ENCODE measurements around the gene EXTL1.

Gene EXTL1

DNA sequence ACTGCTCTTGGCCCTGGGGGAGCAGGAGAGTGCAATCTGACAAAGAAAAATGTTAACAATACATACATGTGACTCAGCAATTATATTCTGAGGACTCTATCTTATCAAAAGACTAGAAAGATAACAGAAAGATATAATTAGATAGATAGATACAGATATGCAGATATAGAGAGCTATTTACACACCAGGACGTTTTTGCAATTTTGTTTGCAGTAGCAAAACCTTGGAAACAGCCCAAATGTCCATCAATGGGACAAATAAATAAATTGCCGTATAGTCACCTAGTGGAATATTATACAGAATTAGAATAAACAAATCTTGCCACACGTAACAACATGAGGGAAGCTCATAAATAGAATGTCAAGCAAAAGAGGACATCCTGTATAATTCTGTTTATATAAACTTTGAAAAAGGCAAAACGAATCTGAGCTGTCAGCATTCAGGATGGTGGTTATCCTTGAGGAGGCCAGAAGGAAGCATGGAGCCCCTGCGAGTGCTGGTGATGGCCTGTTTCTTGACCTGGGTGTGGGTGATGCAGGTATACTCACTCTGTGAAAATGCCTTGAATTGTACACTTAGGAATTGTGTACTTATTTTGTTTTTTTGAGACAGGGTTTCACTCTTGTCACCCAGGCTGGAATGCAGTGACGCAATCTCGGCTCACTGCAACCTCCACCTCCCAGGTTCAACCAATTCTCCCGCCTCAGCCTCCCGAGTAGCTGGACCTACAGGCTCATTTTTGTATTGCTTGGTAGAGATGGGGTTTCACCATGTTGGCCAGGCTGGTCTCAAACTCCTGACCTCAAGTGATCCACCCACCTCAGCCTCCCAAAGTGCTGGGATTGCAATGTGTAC is 58.6 kb downstream of the EXTL1 start:
- WGBS: 86% methylated on average over 4 of the region's 9 CpGs
- no peak overlapping the region for H3K9ac ChIP-seq (ENCODE audit: low read depth, low read length)

DNA sequence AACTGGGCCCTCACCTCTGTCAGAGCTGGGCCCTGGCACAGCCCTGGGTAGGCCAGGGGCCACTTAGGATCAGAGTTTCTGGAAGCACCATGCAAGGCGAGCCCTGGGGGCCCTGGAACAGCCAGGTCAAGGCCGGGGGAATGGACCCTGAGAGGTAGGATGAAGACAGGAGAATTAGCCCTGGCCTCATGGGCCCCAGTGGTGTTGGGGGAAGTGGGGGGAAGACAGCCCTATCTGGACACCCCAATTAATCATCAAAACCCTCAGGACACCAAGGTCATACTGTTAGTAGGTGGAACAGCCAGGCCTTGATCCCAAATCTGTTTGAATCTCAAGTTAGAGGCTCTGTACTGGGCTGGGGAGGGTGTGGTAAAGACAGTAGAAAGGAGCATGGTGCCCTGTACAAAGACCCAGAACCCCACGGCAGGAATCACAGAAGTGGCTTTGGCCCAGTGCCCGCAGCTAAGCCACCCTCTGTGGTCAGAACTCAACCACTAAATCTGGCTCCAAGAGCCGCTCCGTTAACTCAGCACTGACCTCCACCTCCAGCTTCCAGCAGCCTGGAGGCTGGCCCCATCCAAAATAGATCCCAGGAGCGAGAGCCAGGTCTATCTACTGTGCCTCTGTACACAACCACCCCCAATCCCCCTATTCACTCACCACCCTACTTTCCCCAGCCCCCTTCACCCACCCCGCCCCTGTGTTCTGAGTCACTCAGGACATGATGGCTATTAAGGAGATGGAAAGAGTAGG is 59.9 kb downstream of the EXTL1 start:
- Histone ChIP-seq H3K4me3 (ENCODE audit: low read length) (no peak overlapping the region), H3K9me3 (ENCODE audit: insufficient read depth, low read depth, low read length) (no peaks in the 10 kb centered on the region), H3K27ac (ENCODE audit: low read depth, low read length) (no peak overlapping the region), H3K4me1 (ENCODE audit: insufficient read depth, low read length) (peaks cover 7% of the 10 kb centered on the region), H3K9ac (ENCODE audit: low read depth, low read length) (no peak overlapping the region), H3K36me3 (ENCODE audit: insufficient read depth, low read length) (no peaks in the 10 kb centered on the region), H3K27me3 (ENCODE audit: insufficient read depth, low read length) (peaks cover 13% of the 10 kb centered on the region)
- 90% methylated on average over 7 of the region's 8 CpGs for WGBS

More for the DNA sequence above, 58.6 kb downstream of the EXTL1 start:
- H3K27me3 ChIP-seq (ENCODE audit: insufficient read depth, low read length): peaks cover 13% of the 10 kb centered on the region
- H3K4me3 ChIP-seq (ENCODE audit: low read length): no peak overlapping the region
- H3K27ac ChIP-seq (ENCODE audit: low read depth, low read length): no peak overlapping the region
- H3K36me3 ChIP-seq (ENCODE audit: insufficient read depth, low read length): no peaks in the 10 kb centered on the region
- H3K9me3 ChIP-seq (ENCODE audit: insufficient read depth, low read depth, low read length): no peaks in the 10 kb centered on the region
- peaks cover 7% of the 10 kb centered on the region for H3K4me1 ChIP-seq (ENCODE audit: insufficient read depth, low read length)

DNA sequence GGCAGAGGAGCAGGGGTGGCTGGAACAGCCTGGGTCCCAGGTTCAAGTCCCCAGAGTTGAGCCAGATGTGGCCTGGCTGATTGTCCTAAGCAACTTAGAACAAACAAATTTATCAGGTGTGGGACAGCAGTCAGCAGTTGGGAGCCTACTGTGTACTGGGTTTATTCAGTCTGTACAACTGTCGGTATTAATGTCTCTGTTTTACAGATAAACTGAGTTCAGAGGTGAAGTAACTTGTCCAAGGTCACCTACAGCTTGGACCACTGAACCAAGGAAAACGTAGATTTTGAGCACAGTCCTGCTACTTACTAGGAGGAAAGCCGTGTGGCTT is 60.4 kb downstream of the EXTL1 start:
- no peak overlapping the region for H3K27ac ChIP-seq (ENCODE audit: low read depth, low read length)
- no peak overlapping the region for H3K4me3 ChIP-seq (ENCODE audit: low read length)
- H3K36me3 ChIP-seq (ENCODE audit: insufficient read depth, low read length): no peaks in the 10 kb centered on the region
- no peaks in the 10 kb centered on the region for H3K9me3 ChIP-seq (ENCODE audit: insufficient read depth, low read depth, low read length)
- H3K9ac ChIP-seq (ENCODE audit: low read depth, low read length): no peak overlapping the region
- H3K4me1 ChIP-seq (ENCODE audit: insufficient read depth, low read length): peaks cover 7% of the 10 kb centered on the region
- H3K27me3 ChIP-seq (ENCODE audit: insufficient read depth, low read length): peaks cover 13% of the 10 kb centered on the region
- WGBS: 82% methylated on average over 3 of the region's 3 CpGs

DNA sequence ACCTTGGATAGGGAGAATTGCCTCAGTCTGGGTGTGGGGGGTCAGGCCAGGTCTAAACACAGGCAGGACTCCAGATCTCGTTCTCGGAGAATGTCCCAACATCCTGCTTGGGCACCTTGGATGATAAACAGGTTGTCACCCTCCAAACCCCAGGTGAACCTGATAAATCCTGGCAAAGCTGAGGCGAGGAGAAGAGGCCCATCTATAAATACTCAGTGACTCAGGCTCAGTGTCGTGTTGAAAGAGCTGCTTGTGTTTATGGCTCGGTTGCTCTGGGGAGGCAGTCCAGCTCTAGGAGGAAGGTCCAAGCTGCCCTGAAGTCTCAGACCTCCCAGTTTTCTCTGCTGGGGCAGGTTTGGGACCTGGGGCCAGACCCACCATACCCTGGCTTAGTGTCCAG is 61.6 kb downstream of the EXTL1 start:
- Histone ChIP-seq H3K9me3 (ENCODE audit: insufficient read depth, low read depth, low read length) (no peaks in the 10 kb centered on the region), H3K27ac (ENCODE audit: low read depth, low read length) (no peak overlapping the region), H3K4me3 (ENCODE audit: low read length) (no peak overlapping the region), H3K36me3 (ENCODE audit: insufficient read depth, low read length) (no peaks in the 10 kb centered on the region), H3K9ac (ENCODE audit: low read depth, low read length) (no peak overlapping the region), H3K27me3 (ENCODE audit: insufficient read depth, low read length) (peaks cover 13% of the 10 kb centered on the region), H3K4me1 (ENCODE audit: insufficient read depth, low read length) (peaks cover 7% of the 10 kb centered on the region)
- WGBS: 87% methylated on average over 5 of the region's 5 CpGs

DNA sequence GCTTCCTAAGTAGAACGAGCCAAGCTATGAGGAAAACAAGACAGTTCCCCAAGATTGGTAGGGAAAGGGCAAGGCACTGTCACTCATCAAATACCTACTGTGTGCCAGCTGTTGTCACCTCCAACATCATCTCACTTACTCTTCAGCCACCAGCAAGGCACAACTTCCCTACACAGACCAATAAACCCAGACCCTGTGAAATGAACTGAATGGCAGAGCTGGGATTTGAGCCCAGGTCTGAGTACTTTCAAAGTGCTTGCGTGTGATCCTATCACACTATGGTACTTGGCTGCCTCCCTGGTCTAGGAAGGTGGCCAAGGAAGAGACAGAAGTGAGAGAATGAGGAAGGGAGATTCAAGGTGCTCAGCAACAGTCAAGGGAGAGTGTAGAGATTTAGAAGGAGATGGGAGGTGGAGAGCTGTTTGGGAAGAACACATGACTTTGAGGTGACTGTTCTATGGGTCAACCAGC is 62.6 kb downstream of the EXTL1 start:
- no peaks in the 10 kb centered on the region for H3K36me3 ChIP-seq (ENCODE audit: insufficient read depth, low read length)
- H3K27ac ChIP-seq (ENCODE audit: low read depth, low read length): no peak overlapping the region
- H3K9ac ChIP-seq (ENCODE audit: low read depth, low read length): no peak overlapping the region
- peaks cover under 1% of the 10 kb centered on the region for H3K4me1 ChIP-seq (ENCODE audit: insufficient read depth, low read length)
- H3K27me3 ChIP-seq (ENCODE audit: insufficient read depth, low read length): peaks cover 13% of the 10 kb centered on the region
- WGBS: 78% methylated on average over 2 of the region's 2 CpGs
- H3K9me3 ChIP-seq (ENCODE audit: insufficient read depth, low read depth, low read length): no peaks in the 10 kb centered on the region
- no peak overlapping the region for H3K4me3 ChIP-seq (ENCODE audit: low read length)

DNA sequence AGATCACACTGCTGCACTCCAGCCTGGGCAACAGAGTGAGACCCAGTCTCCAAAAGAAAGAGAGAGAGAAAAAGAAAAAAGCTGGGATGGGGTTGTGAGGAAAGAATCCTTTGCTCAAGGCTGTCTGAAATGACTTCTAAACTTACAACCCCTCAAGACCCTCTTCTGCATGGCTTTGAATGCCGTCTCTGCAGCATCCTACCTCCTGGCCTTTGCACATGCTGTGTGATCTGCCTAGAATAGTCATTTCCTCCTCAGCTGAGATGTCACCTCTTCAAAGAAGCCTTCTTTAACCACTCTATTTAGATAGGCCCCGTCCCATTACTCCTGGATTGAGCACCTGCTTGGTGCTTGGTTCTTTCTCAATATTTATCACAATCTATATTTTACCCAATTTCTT is 63.3 kb downstream of the EXTL1 start:
- WGBS: 90% methylated on average over 2 of the region's 2 CpGs

More for the DNA sequence above, 63.3 kb downstream of the EXTL1 start:
- H3K27ac ChIP-seq (ENCODE audit: low read depth, low read length): no peak overlapping the region
- no peaks in the 10 kb centered on the region for H3K4me1 ChIP-seq (ENCODE audit: insufficient read depth, low read length)
- H3K27me3 ChIP-seq (ENCODE audit: insufficient read depth, low read length): peaks cover 13% of the 10 kb centered on the region
- no peaks in the 10 kb centered on the region for H3K9me3 ChIP-seq (ENCODE audit: insufficient read depth, low read depth, low read length)
- no peak overlapping the region for H3K4me3 ChIP-seq (ENCODE audit: low read length)
- no peaks in the 10 kb centered on the region for H3K36me3 ChIP-seq (ENCODE audit: insufficient read depth, low read length)
- H3K9ac ChIP-seq (ENCODE audit: low read depth, low read length): no peak overlapping the region
